ENCODE measurements around the gene TBCA. TPM values are rescaled to one million over a fixed set of nuclear protein-coding genes. Genes with fewer than 3 reads are reported as not detected.

TBCA gene
- total and polyA plus RNA-seq, 2 donors (not counting 3 experiments of a cell fraction or from before 2014, with no cell fraction given) = 48.2 to 206 TPM

- CTCF ChIA-PET = interaction anchor here (1.3 kb wide), 1 partner anchor 12 kb away, joined by 3 read pairs; no protein-coding TSS in a partner anchor
Measured at GRCh38 chr5:77642738-77643653, 133.1 kb downstream of the TBCA start.

GRCh38 chr5:77641963-77642737 lies 134.0 kb downstream of the TBCA start:
- peaks cover 5% of the 10 kb centered on the region for H3K4me1 ChIP-seq (ENCODE audit: control insufficient read depth, extremely low read depth, insufficient read depth, low read length)
- no peak overlapping the region for H3K4me2 ChIP-seq (ENCODE audit: insufficient read depth, low read length)
- no peak overlapping the region for H3K27ac ChIP-seq (ENCODE audit: insufficient read depth, low read depth, low read length)
- peaks cover 83 to 97% of the 10 kb centered on the region in 2 experiments for H3K27me3 ChIP-seq (ENCODE audit: control insufficient read depth in 2 of 2, insufficient read depth in 2 of 2, low read length in 2 of 2)
- H3K9me3 ChIP-seq (replicated peaks; ENCODE audit: control insufficient read depth, insufficient read depth, low read length) = no peaks in the 10 kb centered on the region
- H3K9ac ChIP-seq (replicated peaks; ENCODE audit: extremely low read depth, insufficient read depth, low read length) = no peak overlapping the region
- intact Hi-C loops (cut with micrococcal nuclease) = loop anchor here (10.0 kb wide), 1 partner anchor 653 kb away; the partner anchor contains the start of gene AP3B1
- ChIA-PET POLR2A (no interaction called here), CTCF (interaction anchor here (0.6 kb wide), 1 partner anchor 485 kb away, joined by 4 read pairs; no protein-coding TSS in a partner anchor)
- FAIRE-seq (no peak), DNase-seq (ENCODE audit: low read depth, low spot score) (no peak)
- H3K9me1 ChIP-seq (replicated peaks; ENCODE audit: control insufficient read depth, extremely low read depth, insufficient read depth, low read length) = no peaks in the 10 kb centered on the region
- no peak for TF ChIP-seq FOS (IDR thresholded peaks at IDR 0.05; ENCODE audit: borderline replicate concordance, insufficient read depth, low read length)
- no peak for TF ChIP-seq GATA2 (IDR thresholded peaks at IDR 0.05; ENCODE audit: insufficient read depth, insufficient read length, low read depth, low read length)
- no peak for TF ChIP-seq POLR2AphosphoS5 (IDR thresholded peaks at IDR 0.05; ENCODE audit: insufficient read depth, low read depth, low read length)
- no peak for TF ChIP-seq POLR2A (IDR thresholded peaks at IDR 0.05; ENCODE audit: low read depth, low read length)
- TF ChIP-seq MAX (IDR thresholded peaks at IDR 0.05; ENCODE audit: insufficient read depth, insufficient read length) = no peak
- no peak for TF ChIP-seq JUN (IDR thresholded peaks at IDR 0.05; ENCODE audit: borderline replicate concordance, insufficient read depth, insufficient read length, low read depth)
- TF ChIP-seq EZH2 (IDR thresholded peaks at IDR 0.05; ENCODE audit: borderline replicate concordance, low read depth, low read length, severe bottlenecking) = no peak
- no peak for TF ChIP-seq MYC (IDR thresholded peaks at IDR 0.05; ENCODE audit: low read depth, low read length)
- no peak for TF ChIP-seq CTCF (IDR thresholded peaks at IDR 0.05; ENCODE audit: extremely low read depth in 1 of 2, insufficient read depth in 1 of 2, low read depth in 1 of 2, low read length in 2 of 2)
- no peaks in the 10 kb centered on the region for H3K79me2 ChIP-seq (ENCODE audit: control insufficient read depth, insufficient read depth, low read length)
- H3K4me3 ChIP-seq (replicated peaks in 1 of 3; ENCODE audit: insufficient read depth in 1 of 3, low read depth in 1 of 3, low read length in 3 of 3) = no peak overlapping the region
- BruUV-seq (replicated peaks) = no TSS peak
- H2AFZ ChIP-seq (ENCODE audit: low read depth, low read length) = no peak overlapping the region
- H3K36me3 ChIP-seq (ENCODE audit: control insufficient read depth in 2 of 2, extremely low read depth in 1 of 2, insufficient read depth in 2 of 2, low read length in 2 of 2) = no peaks in the 10 kb centered on the region
- dilution Hi-C loops (cut with MboI; ENCODE audit: extremely low pct_ligation_motif_present, low sequenced_read_pairs) = no loop called here
- H4K20me1 ChIP-seq (replicated peaks; ENCODE audit: control insufficient read depth, extremely low read depth, insufficient read depth, low read length) = peaks cover 5% of the 10 kb centered on the region

More at GRCh38 chr5:77642738-77643653, 133.1 kb downstream of the TBCA start:
- DNase-seq (ENCODE audit: low read depth, low spot score) (no peak), FAIRE-seq (no peak)
- intact Hi-C loops (cut with micrococcal nuclease) = loop anchor here (10.0 kb wide), 1 partner anchor 652 kb away; the partner anchor contains the start of gene AP3B1
- Histone ChIP-seq H3K9me3 (replicated peaks; ENCODE audit: control insufficient read depth, insufficient read depth, low read length) (no peaks in the 10 kb centered on the region), H2AFZ (ENCODE audit: low read depth, low read length) (no peak overlapping the region), H3K79me2 (ENCODE audit: control insufficient read depth, insufficient read depth, low read length) (no peaks in the 10 kb centered on the region), H3K27ac (ENCODE audit: insufficient read depth, low read depth, low read length) (no peak overlapping the region), H3K9me1 (replicated peaks; ENCODE audit: control insufficient read depth, extremely low read depth, insufficient read depth, low read length) (no peaks in the 10 kb centered on the region), H3K36me3 (ENCODE audit: control insufficient read depth in 2 of 2, extremely low read depth in 1 of 2, insufficient read depth in 2 of 2, low read length in 2 of 2) (no peaks in the 10 kb centered on the region), H3K4me2 (ENCODE audit: insufficient read depth, low read length) (no peak overlapping the region), H4K20me1 (replicated peaks; ENCODE audit: control insufficient read depth, extremely low read depth, insufficient read depth, low read length) (peaks cover 5% of the 10 kb centered on the region), H3K4me1 (ENCODE audit: control insufficient read depth, extremely low read depth, insufficient read depth, low read length) (peaks cover 5% of the 10 kb centered on the region), H3K9ac (replicated peaks; ENCODE audit: extremely low read depth, insufficient read depth, low read length) (no peak overlapping the region), H3K4me3 (replicated peaks in 1 of 3; ENCODE audit: insufficient read depth in 1 of 3, low read depth in 1 of 3, low read length in 3 of 3) (no peak overlapping the region), H3K27me3 (ENCODE audit: control insufficient read depth in 2 of 2, insufficient read depth in 2 of 2, low read length in 2 of 2) (peaks cover 80 to 97% of the 10 kb centered on the region in 2 experiments)
- BruUV-seq (replicated peaks) = no TSS peak
- POLR2A ChIA-PET = no interaction called here
- dilution Hi-C loops (cut with MboI; ENCODE audit: extremely low pct_ligation_motif_present, low sequenced_read_pairs) = no loop called here
- TF ChIP-seq JUN (IDR thresholded peaks at IDR 0.05; ENCODE audit: borderline replicate concordance, insufficient read depth, insufficient read length, low read depth) (no peak), EZH2 (IDR thresholded peaks at IDR 0.05; ENCODE audit: borderline replicate concordance, low read depth, low read length, severe bottlenecking) (peak; percentile 24), MAX (IDR thresholded peaks at IDR 0.05; ENCODE audit: insufficient read depth, insufficient read length) (no peak), POLR2AphosphoS5 (IDR thresholded peaks at IDR 0.05; ENCODE audit: insufficient read depth, low read depth, low read length) (no peak)

All from endothelial cell of umbilical vein (primary cell).